GM23338 (cell line): ENCODE data around the gene TXLNG. TPM values are rescaled to one million over a fixed set of nuclear protein-coding genes. Genes with fewer than 3 reads are reported as not detected.

Source experiments
- ATAC-seq: fragments of 200-7000 bp; cut with Tn5 transposase; 3 replicates; pipeline ENCODE4 v1.9.1; 2020
- DNase-seq: peaks from one replicate; pipeline ENCODE4 v3.0.0-alpha.2; 2015; ENCODE audit warnings: low spot score
- H2AFZ ChIP-seq: fragments of 200-600 bp; sonication (generic); 2 replicates; pipeline ENCODE4 v1.8.0; 2016; ENCODE audit warnings: antibody characterized with exemption, mild to moderate bottlenecking, moderate library complexity
- H3F3A ChIP-seq: fragments of 200-600 bp; sonication (generic); replicated peaks from 2 replicates; pipeline ENCODE4 v1.8.0; 2017; ENCODE audit warnings: antibody characterized with exemption, mixed run types, low read depth
- H3K27ac ChIP-seq: fragments of 200-600 bp; sonication (generic); 2 replicates; pipeline ENCODE4 v1.6.1; 2016; ENCODE audit warnings: low read depth
- H3K27me3 ChIP-seq: fragments of 200-600 bp; sonication (generic); 2 replicates; pipeline ENCODE4 v1.8.0; 2016; ENCODE audit warnings: mild to moderate bottlenecking, mixed run types, moderate library complexity; ENCODE audit not compliant: insufficient read depth
- H3K36me3 ChIP-seq: fragments of 200-600 bp; sonication (generic); 2 replicates; pipeline ENCODE4 v1.8.0; 2016; ENCODE audit warnings: mild to moderate bottlenecking; ENCODE audit not compliant: insufficient read depth
- H3K4me1 ChIP-seq: fragments of 200-600 bp; sonication (generic); 2 replicates; pipeline ENCODE4 v1.8.0; 2016; ENCODE audit warnings: mild to moderate bottlenecking, moderate library complexity; ENCODE audit not compliant: insufficient read depth
- H3K4me2 ChIP-seq: fragments of 200-600 bp; sonication (generic); 2 replicates; pipeline ENCODE4 v1.7.1; 2017; ENCODE audit warnings: mixed run types
- H3K4me3 ChIP-seq: fragments of 200-600 bp; sonication (generic); 2 replicates; pipeline ENCODE4 v1.6.1; 2016; ENCODE audit warnings: mixed run types
- H3K79me2 ChIP-seq: fragments of 200-600 bp; sonication (generic); replicated peaks from 2 replicates; pipeline ENCODE4 v1.8.0; 2017; ENCODE audit warnings: mild to moderate bottlenecking; ENCODE audit not compliant: insufficient read depth
- H3K9me2 ChIP-seq: fragments of 200-600 bp; sonication (generic); 2 replicates; pipeline ENCODE4 v1.8.0; 2017; ENCODE audit not compliant: insufficient read depth
- H4K20me1 ChIP-seq: fragments of 200-600 bp; sonication (generic); replicated peaks from 2 replicates; pipeline ENCODE4 v1.8.0; 2017; ENCODE audit warnings: mild to moderate bottlenecking; ENCODE audit not compliant: insufficient read depth
- H3K27ac Mint-ChIP-seq: 2 replicates; pipeline ENCODE4 v1.8.0; 2020; ENCODE audit warnings: inconsistent platforms, mild to moderate bottlenecking, moderate library complexity, mixed read lengths
- H3K27me3 Mint-ChIP-seq: 3 replicates; pipeline ENCODE4 v1.8.0; 2022; ENCODE audit warnings: low read depth, mild to moderate bottlenecking, moderate library complexity, mixed read lengths, inconsistent platforms; ENCODE audit not compliant: insufficient read depth, poor library complexity
- H3K36me3 Mint-ChIP-seq: 3 replicates; pipeline ENCODE4 v1.8.0; 2021; ENCODE audit warnings: low read depth, mild to moderate bottlenecking, inconsistent platforms, moderate library complexity, mixed read lengths
- H3K4me1 Mint-ChIP-seq: 3 replicates; pipeline ENCODE4 v1.8.0; 2020; ENCODE audit warnings: mild to moderate bottlenecking, inconsistent platforms, mixed read lengths
- H3K4me3 Mint-ChIP-seq: 3 replicates; pipeline ENCODE4 v1.8.0; 2021; ENCODE audit warnings: moderate library complexity, mild to moderate bottlenecking, inconsistent platforms, mixed read lengths
- H3K9me3 Mint-ChIP-seq: 3 replicates; pipeline ENCODE4 v1.8.0; 2020; ENCODE audit warnings: moderate library complexity, mild to moderate bottlenecking, inconsistent platforms, mixed read lengths
- CTCF ChIP-seq, 2 experiments: fragments of 200-600 bp in 1 of 2; sonication (generic) in 1 of 2; conservative IDR thresholded peaks; 2 replicates each; pipeline versions ENCODE4 v1.5.1 to v1.6.1; 2016 to 2017; ENCODE audit warnings: antibody characterized with exemption in 2 of 2, low read depth in 2 of 2, mild to moderate bottlenecking in 2 of 2, moderate library complexity in 1 of 2
- ZNF462 ChIP-seq: fragments of 250-450 bp; sonication (Bioruptor Pico); IDR thresholded peaks from 2 replicates; pipeline ENCODE4 v1.5.0; 2020; ENCODE audit warnings: mild to moderate bottlenecking, moderate library complexity
- polyA plus RNA-seq: library from polyadenylated mRNA; unstranded; fragments of >200 nt; fragmentation: Nextera tagmentation; extraction: Ambion mirVana; gene quantifications from 2 replicates; pipeline ENCODE4 v1.2.1, GENCODE V29; 2016
- total RNA-seq: library from RNA; depleted of rRNA; stranded (reverse); fragments of >200 nt; shearing (Covaris generic); gene quantifications from 2 replicates; pipeline ENCODE4 v1.2.3, GENCODE V29; 2014

The TXLNG gene
- total and polyA plus RNA-seq, 2 experiments from 2014 or later: 45.3 to 48.4 TPM

GRCh38 chrX:16838202-16839066 lies 52.2 kb downstream of the TXLNG start:
- TF ChIP-seq CTCF (conservative IDR thresholded peaks at IDR 0.05; ENCODE audit: low read depth in 2 of 2) (peak in 1 of 2 experiments; percentile 39; a peak in 3 of 4 replicates), ZNF462 (CRISPR knock-in tag) (no peak)
- ATAC-seq: peak; percentile 15; the same call in 2 of the 3 replicates
- H2AFZ ChIP-seq: no peak overlapping the region
- H3K27me3 ChIP-seq: no peaks in the 10 kb centered on the region
- peaks cover 8% of the 10 kb centered on the region for H3K27me3 Mint-ChIP-seq
- H3K4me3 ChIP-seq: no peak overlapping the region
- peaks cover 89% of the 10 kb centered on the region for H3K36me3 Mint-ChIP-seq
- peaks cover 18% of the 10 kb centered on the region for H3K36me3 ChIP-seq
- no peaks in the 10 kb centered on the region for H3K9me2 ChIP-seq
- H3K4me1 Mint-ChIP-seq: peaks cover 38% of the 10 kb centered on the region
- peaks cover 10% of the 10 kb centered on the region; the same call in 1 of the 2 replicates for H3F3A ChIP-seq
- no peak overlapping the region for H3K4me2 ChIP-seq
- H3K79me2 ChIP-seq: no peaks in the 10 kb centered on the region
- no peak overlapping the region for H3K4me3 Mint-ChIP-seq
- H3K9me3 Mint-ChIP-seq: no peaks in the 10 kb centered on the region
- H3K4me1 ChIP-seq: peaks cover 21% of the 10 kb centered on the region; the same call in 1 of the 2 replicates
- H3K27ac Mint-ChIP-seq: peak overlapping the region; percentile 47
- no peaks in the 10 kb centered on the region; the same call in 1 of the 2 replicates for H4K20me1 ChIP-seq
- DNase-seq: no peak
- peak overlapping the region; percentile 76; the same call in 1 of the 2 replicates for H3K27ac ChIP-seq
